H9 (cell line): ENCODE measurements around the gene DNAI7. TPM values are rescaled to one million over a fixed set of nuclear protein-coding genes. Genes with fewer than 3 reads are reported as not detected.

ENCODE experiments used
- DNase-seq: peaks from one replicate; pipeline ENCODE4 v3.0.0-alpha.2; 2017
- H2AFZ ChIP-seq: one replicate; pipeline ENCODE4 v1.6.1; 2013; ENCODE audit warnings: mild to moderate bottlenecking, low read length, control low read depth, moderate library complexity
- H2AK5ac ChIP-seq: 2 replicates; pipeline ENCODE4 v1.6.1; 2013; ENCODE audit warnings: low read length, control low read depth, mixed read lengths; ENCODE audit not compliant: insufficient read length
- H2BK120ac ChIP-seq: one replicate; pipeline ENCODE4 v1.6.1; 2013; ENCODE audit warnings: low read depth, mild to moderate bottlenecking, low read length, control low read depth, inconsistent platforms; ENCODE audit not compliant: poor library complexity, severe bottlenecking
- H2BK12ac ChIP-seq: 2 replicates; pipeline ENCODE4 v1.6.1; 2013; ENCODE audit warnings: low read length, control low read depth, mixed read lengths, low read depth; ENCODE audit not compliant: insufficient read length
- H2BK15ac ChIP-seq: 2 replicates; pipeline ENCODE4 v1.6.1; 2013; ENCODE audit warnings: low read depth, low read length, control low read depth
- H2BK20ac ChIP-seq: one replicate; pipeline ENCODE4 v1.6.1; 2013; ENCODE audit warnings: low read depth, mild to moderate bottlenecking, low read length, control low read depth, inconsistent platforms; ENCODE audit not compliant: poor library complexity, severe bottlenecking
- H2BK5ac ChIP-seq: 2 replicates; pipeline ENCODE4 v1.6.1; 2013; ENCODE audit warnings: low read length, control low read depth, mixed read lengths; ENCODE audit not compliant: insufficient read length
- H3K14ac ChIP-seq: 2 replicates; pipeline ENCODE4 v1.6.1; 2013; ENCODE audit warnings: low read length, control low read depth; ENCODE audit not compliant: insufficient read depth
- H3K18ac ChIP-seq: 2 replicates; pipeline ENCODE4 v1.6.1; 2013; ENCODE audit warnings: low read depth, mild to moderate bottlenecking, mixed read lengths, low read length, control low read depth; ENCODE audit not compliant: insufficient read length
- H3K23ac ChIP-seq: 2 replicates; pipeline ENCODE4 v1.6.1; 2013; ENCODE audit warnings: low read length, control low read depth, mixed read lengths, low read depth; ENCODE audit not compliant: insufficient read length
- H3K23me2 ChIP-seq: 2 replicates; pipeline ENCODE4 v1.6.1; 2013; ENCODE audit warnings: low read depth, mild to moderate bottlenecking, mixed read lengths, low read length, control low read depth; ENCODE audit not compliant: insufficient read length, poor library complexity, severe bottlenecking
- H3K27ac ChIP-seq: 2 replicates; pipeline ENCODE4 v1.5.1; 2013; ENCODE audit warnings: low read length, control low read depth, mixed read lengths, low read depth; ENCODE audit not compliant: insufficient read length
- H3K27me3 ChIP-seq: 2 replicates; pipeline ENCODE4 v1.6.1; 2013; ENCODE audit warnings: low read length, control low read depth, inconsistent platforms; ENCODE audit not compliant: insufficient read depth
- H3K4ac ChIP-seq: 2 replicates; pipeline ENCODE4 v1.6.1; 2013; ENCODE audit warnings: low read depth, mild to moderate bottlenecking, control low read depth, inconsistent platforms, low read length, moderate library complexity
- H3K4me1 ChIP-seq: 2 replicates; pipeline ENCODE4 v1.6.1; 2013; ENCODE audit warnings: low read length, control low read depth, inconsistent platforms; ENCODE audit not compliant: insufficient read depth
- H3K4me2 ChIP-seq: 2 replicates; pipeline ENCODE4 v1.6.1; 2013; ENCODE audit warnings: low read length, control low read depth, mixed read lengths; ENCODE audit not compliant: insufficient read length, insufficient read depth
- H3K56ac ChIP-seq: 2 replicates; pipeline ENCODE4 v1.6.1; 2013; ENCODE audit warnings: low read depth, mild to moderate bottlenecking, mixed read lengths, low read length, control low read depth; ENCODE audit not compliant: insufficient read length
- H3K79me1 ChIP-seq: 2 replicates; pipeline ENCODE4 v1.6.1; 2013; ENCODE audit warnings: low read depth, mild to moderate bottlenecking, moderate library complexity, low read length, control low read depth, inconsistent platforms; ENCODE audit not compliant: insufficient read depth, poor library complexity, severe bottlenecking
- H3K79me2 ChIP-seq: 2 replicates; pipeline ENCODE4 v1.6.1; 2013; ENCODE audit warnings: low read length, control low read depth, inconsistent platforms; ENCODE audit not compliant: insufficient read depth
- H3K9ac ChIP-seq: 2 replicates; pipeline ENCODE4 v1.6.1; 2013; ENCODE audit warnings: low read length, control low read depth, mixed read lengths; ENCODE audit not compliant: insufficient read length; ENCODE audit errors: extremely low read depth
- H3K9me3 ChIP-seq: one replicate; pipeline ENCODE4 v1.6.1; 2013; ENCODE audit warnings: low read depth, low read length, inconsistent platforms; ENCODE audit not compliant: control insufficient read depth
- H3T11ph ChIP-seq: one replicate; pipeline ENCODE4 v1.6.1; 2013; ENCODE audit warnings: mild to moderate bottlenecking, low read length, control low read depth, inconsistent platforms
- H4K20me1 ChIP-seq: one replicate; pipeline ENCODE4 v1.6.1; 2013; ENCODE audit not compliant: control insufficient read depth, insufficient read length, insufficient read depth
- H4K5ac ChIP-seq: 2 replicates; pipeline ENCODE4 v1.6.1; 2013; ENCODE audit warnings: low read depth, mild to moderate bottlenecking, mixed read lengths, low read length, control low read depth; ENCODE audit not compliant: insufficient read length
- H4K8ac ChIP-seq: replicated peaks from 2 replicates; pipeline ENCODE4 v1.6.1; 2013; ENCODE audit warnings: low read length, control low read depth, mixed read lengths, low read depth; ENCODE audit not compliant: insufficient read length
- H4K91ac ChIP-seq: 2 replicates; pipeline ENCODE4 v1.6.1; 2013; ENCODE audit warnings: low read depth, mild to moderate bottlenecking, moderate library complexity, mixed read lengths, low read length, control low read depth; ENCODE audit not compliant: insufficient read length
- H3K27ac Mint-ChIP-seq, 3 experiments: 2 replicates in 2 of 3; 3 replicates in 1 of 3; pipeline ENCODE4 v1.8.0; 2020 to 2021; ENCODE audit warnings: mixed read lengths in 3 of 3, mild to moderate bottlenecking in 1 of 3, moderate library complexity in 1 of 3
- H3K27me3 Mint-ChIP-seq: 2 replicates; pipeline ENCODE4 v1.8.0; 2021; ENCODE audit warnings: low read depth, mild to moderate bottlenecking, moderate library complexity, mixed read lengths
- H3K36me3 Mint-ChIP-seq, 3 experiments: 2 replicates in 2 of 3; 3 replicates in 1 of 3; pipeline ENCODE4 v1.8.0; 2020 to 2021; ENCODE audit warnings: low read depth in 3 of 3, mixed read lengths in 3 of 3; ENCODE audit not compliant: insufficient read depth in 1 of 3
- H3K4me1 Mint-ChIP-seq, 2 experiments: 2 replicates each; pipeline ENCODE4 v1.8.0; 2020; ENCODE audit warnings: mixed read lengths in 2 of 2
- H3K4me3 Mint-ChIP-seq, 2 experiments: 2 replicates in 1 of 2; 3 replicates in 1 of 2; pipeline ENCODE4 v1.8.0; 2020 to 2021; ENCODE audit warnings: mild to moderate bottlenecking in 2 of 2, mixed read lengths in 2 of 2, moderate library complexity in 1 of 2
- H3K9me3 Mint-ChIP-seq, 2 experiments: 2 replicates in 1 of 2; 3 replicates in 1 of 2; pipeline ENCODE4 v1.8.0; 2020; ENCODE audit warnings: mild to moderate bottlenecking in 2 of 2, mixed read lengths in 2 of 2, moderate library complexity in 1 of 2
- WGBS: extraction: QIAGEN DNeasy Blood & Tissue Kit; methylation state at CpG from one replicate; pipeline ENCODE4 v1.1.7; 2013; ENCODE audit warnings: missing lambda C conversion rate, low lambda C conversion rate, mixed read lengths; ENCODE audit not compliant: insufficient read length; ENCODE audit errors: extremely low coverage; 5-methylcytosine and 5-hydroxymethylcytosine counted together
- total RNA-seq: library from RNA; stranded (reverse); gene quantifications from 2 replicates; pipeline ENCODE4 v1.2.1, GENCODE V29; 2021
- TF ChIP-seq, protein P1 (sequence below): fragments of 200-600 bp; sonication (generic); conservative IDR thresholded peaks from 3 replicates; pipeline ENCODE4 v1.8.0; 2021; ENCODE audit warnings: antibody characterized with exemption, mild to moderate bottlenecking

DNAI7 gene
- total RNA-seq, 1 experiment from 2014 or later = not detected

DNA sequence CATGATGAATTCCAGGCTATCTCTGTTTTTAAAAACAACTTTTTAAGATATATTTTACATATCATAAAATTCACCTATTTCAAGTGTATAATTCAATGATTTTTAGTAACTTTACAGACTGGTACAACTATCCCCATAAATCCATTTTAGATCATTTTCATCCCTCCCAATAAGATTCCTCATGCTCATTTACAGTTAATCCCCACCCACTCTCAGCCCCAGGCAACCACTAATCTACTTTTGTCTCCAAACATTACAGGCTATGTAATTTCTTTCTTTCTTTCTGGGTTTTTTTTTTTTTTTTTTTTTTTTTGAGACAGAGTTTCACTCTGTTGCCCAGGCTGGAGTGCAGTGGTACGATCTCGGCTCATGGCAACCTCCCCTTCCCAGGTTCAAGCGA lies 81.3 kb downstream of the DNAI7 start:
- H3K4me1 Mint-ChIP-seq = no peaks in the 10 kb centered on the region
- H2AK5ac ChIP-seq = no peak overlapping the region
- H3K27me3 Mint-ChIP-seq = peaks cover 2% of the 10 kb centered on the region; the same call in 1 of the 2 replicates
- no peak overlapping the region for H3K27ac Mint-ChIP-seq
- H3K36me3 Mint-ChIP-seq = no peaks in the 10 kb centered on the region
- H3K56ac ChIP-seq = no peak overlapping the region
- no peak overlapping the region for H3K14ac ChIP-seq
- no peak overlapping the region for H3K23ac ChIP-seq
- WGBS = no CpG with 5 or more reads among the region's 3 CpGs
- H4K91ac ChIP-seq = no peak overlapping the region
- no peak overlapping the region for H4K5ac ChIP-seq
- H3K9me3 ChIP-seq = no peaks in the 10 kb centered on the region
- H3K79me1 ChIP-seq = no peaks in the 10 kb centered on the region
- peaks cover 0 to 4% of the 10 kb centered on the region in 2 experiments; a peak in 1 of 5 replicates for H3K9me3 Mint-ChIP-seq
- no peak overlapping the region for H3K4ac ChIP-seq
- no peaks in the 10 kb centered on the region for H4K20me1 ChIP-seq
- H3T11ph ChIP-seq = no peak overlapping the region
- no peak overlapping the region for H3K27ac ChIP-seq
- no peak overlapping the region for H4K8ac ChIP-seq
- no peaks in the 10 kb centered on the region for H3K79me2 ChIP-seq
- no peak overlapping the region for H2BK5ac ChIP-seq
- H3K4me1 ChIP-seq = no peaks in the 10 kb centered on the region
- H2AFZ ChIP-seq = no peak overlapping the region
- H3K9ac ChIP-seq = no peak overlapping the region
- TF ChIP-seq, protein P1, sequence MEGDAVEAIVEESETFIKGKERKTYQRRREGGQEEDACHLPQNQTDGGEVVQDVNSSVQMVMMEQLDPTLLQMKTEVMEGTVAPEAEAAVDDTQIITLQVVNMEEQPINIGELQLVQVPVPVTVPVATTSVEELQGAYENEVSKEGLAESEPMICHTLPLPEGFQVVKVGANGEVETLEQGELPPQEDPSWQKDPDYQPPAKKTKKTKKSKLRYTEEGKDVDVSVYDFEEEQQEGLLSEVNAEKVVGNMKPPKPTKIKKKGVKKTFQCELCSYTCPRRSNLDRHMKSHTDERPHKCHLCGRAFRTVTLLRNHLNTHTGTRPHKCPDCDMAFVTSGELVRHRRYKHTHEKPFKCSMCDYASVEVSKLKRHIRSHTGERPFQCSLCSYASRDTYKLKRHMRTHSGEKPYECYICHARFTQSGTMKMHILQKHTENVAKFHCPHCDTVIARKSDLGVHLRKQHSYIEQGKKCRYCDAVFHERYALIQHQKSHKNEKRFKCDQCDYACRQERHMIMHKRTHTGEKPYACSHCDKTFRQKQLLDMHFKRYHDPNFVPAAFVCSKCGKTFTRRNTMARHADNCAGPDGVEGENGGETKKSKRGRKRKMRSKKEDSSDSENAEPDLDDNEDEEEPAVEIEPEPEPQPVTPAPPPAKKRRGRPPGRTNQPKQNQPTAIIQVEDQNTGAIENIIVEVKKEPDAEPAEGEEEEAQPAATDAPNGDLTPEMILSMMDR = no peak
- H3K27me3 ChIP-seq = no peaks in the 10 kb centered on the region
- no peak overlapping the region for H2BK120ac ChIP-seq
- no peak overlapping the region for H2BK15ac ChIP-seq
- DNase-seq = no peak
- no peak overlapping the region for H2BK20ac ChIP-seq
- no peak overlapping the region for H2BK12ac ChIP-seq
- no peak overlapping the region for H3K18ac ChIP-seq
- no peak overlapping the region for H3K4me3 Mint-ChIP-seq
- no peaks in the 10 kb centered on the region for H3K23me2 ChIP-seq
- H3K4me2 ChIP-seq = no peak overlapping the region
